ENCODE results near the gene ITGB3BP. TPM values are rescaled to one million over a fixed set of nuclear protein-coding genes. Genes with fewer than 3 reads are reported as not detected.
A peak's percentile ranks its signal among the peaks of the same experiment; 100 is the strongest.

The ITGB3BP gene
- total and polyA plus RNA-seq, 2 of the 4 experiments (the other 2 are of a cell fraction) = 8.1 to 11.9 TPM

DNA sequence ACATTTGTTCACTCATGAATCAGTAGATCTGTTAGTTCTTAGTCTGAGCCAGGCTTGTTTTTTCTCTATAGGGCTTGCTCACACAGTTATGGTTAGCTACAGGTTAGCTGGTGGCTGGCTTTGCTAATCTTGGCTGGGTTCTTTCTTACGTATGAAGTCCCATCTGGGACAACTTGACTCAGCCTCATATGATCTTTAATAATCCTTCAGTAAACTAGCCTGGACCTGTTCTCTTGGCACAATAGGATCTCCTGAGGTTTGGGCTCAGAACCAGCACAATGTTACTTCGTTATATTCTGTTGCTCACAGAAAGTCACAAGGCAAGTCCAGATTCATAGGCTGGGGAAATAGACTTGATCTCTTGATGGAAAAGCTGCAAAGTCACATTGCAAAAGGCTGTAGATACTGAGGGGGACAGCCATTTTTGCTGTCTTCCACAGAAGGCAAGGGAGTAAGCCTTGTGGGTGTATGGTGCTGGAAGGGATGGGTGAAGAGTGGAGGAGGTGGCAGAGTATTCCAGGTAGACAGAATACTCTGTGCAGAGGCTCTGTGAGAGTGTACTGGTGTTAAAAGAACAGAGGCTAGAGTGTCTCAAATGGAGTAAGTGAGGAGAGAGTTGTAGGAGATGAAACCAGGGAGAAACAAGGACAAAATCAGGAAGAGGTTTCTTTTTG is 24.7 kb upstream of the ITGB3BP start:
- Histone ChIP-seq H4K8ac (ENCODE audit: low read depth in 2 of 2, low read length in 2 of 2) (no peak overlapping the region), H4K91ac (ENCODE audit: insufficient read depth, low read depth, low read length) (no peak overlapping the region), H3K79me1 (ENCODE audit: low read depth in 1 of 2, low read length in 2 of 2) (no peaks in the 10 kb centered on the region), H2AFZ (replicated peaks; ENCODE audit: low read length, poor library complexity) (no peak overlapping the region), H3K9me1 (ENCODE audit: insufficient read depth, low read length) (peaks cover 5% of the 10 kb centered on the region), H3K4me1 (ENCODE audit: control insufficient read depth, insufficient read depth, low read length) (no peaks in the 10 kb centered on the region), H3K23ac (ENCODE audit: low read depth, low read length) (no peak overlapping the region), H3K9me3 (ENCODE audit: control insufficient read depth, insufficient read depth, low read length) (no peaks in the 10 kb centered on the region), H2AK5ac (ENCODE audit: low read depth, low read length) (no peak overlapping the region), H3K4me3 (ENCODE audit: insufficient read depth, low read depth, low read length) (no peak overlapping the region), H4K5ac (ENCODE audit: low read depth, low read length) (no peak overlapping the region), H2BK20ac (ENCODE audit: low read depth, low read length) (no peak overlapping the region), H2BK15ac (ENCODE audit: low read depth, low read length) (no peak overlapping the region), H3K18ac (ENCODE audit: low read depth, low read length) (no peak overlapping the region), H2AK9ac (replicated peaks; ENCODE audit: low read depth, low read length, poor library complexity) (no peak overlapping the region), H3K4ac (ENCODE audit: low read depth, low read length) (no peak overlapping the region), H3K27ac (ENCODE audit: insufficient read depth, low read length) (no peak overlapping the region), H3K14ac (replicated peaks; ENCODE audit: low read depth, low read length) (no peak overlapping the region), H3K56ac (ENCODE audit: extremely low read depth, insufficient read depth, low read length) (no peak overlapping the region), H3K9ac (ENCODE audit: low read depth, low read length) (no peak overlapping the region), H4K20me1 (ENCODE audit: insufficient read depth, low read length) (no peaks in the 10 kb centered on the region), H3K27me3 (ENCODE audit: control insufficient read depth, insufficient read depth, low read length) (no peaks in the 10 kb centered on the region), H3K4me2 (ENCODE audit: low read depth, low read length) (no peak overlapping the region), H2BK5ac (ENCODE audit: low read depth, low read length, poor library complexity, severe bottlenecking) (peak overlapping the region; percentile 1), H3K36me3 (ENCODE audit: control insufficient read depth, insufficient read depth, low read length) (no peaks in the 10 kb centered on the region), H2BK120ac (ENCODE audit: low read depth, low read length) (no peak overlapping the region)
- in situ Hi-C loops (cut with MboI; ENCODE audit: low sequenced_read_pairs) = loop anchor here (25.0 kb wide), 1 partner anchor 710 kb away; no protein-coding TSS in a partner anchor
- TF ChIP-seq MAZ (IDR thresholded peaks at IDR 0.05; ENCODE audit: borderline replicate concordance, low read depth, low read length) = no peak
- TF ChIP-seq CHD1 (IDR thresholded peaks at IDR 0.05; ENCODE audit: low read depth, low read length) = no peak
- TF ChIP-seq POLR2A (IDR thresholded peaks at IDR 0.05; ENCODE audit: low read depth, low read length) = no peak
- TF ChIP-seq, protein P1, sequence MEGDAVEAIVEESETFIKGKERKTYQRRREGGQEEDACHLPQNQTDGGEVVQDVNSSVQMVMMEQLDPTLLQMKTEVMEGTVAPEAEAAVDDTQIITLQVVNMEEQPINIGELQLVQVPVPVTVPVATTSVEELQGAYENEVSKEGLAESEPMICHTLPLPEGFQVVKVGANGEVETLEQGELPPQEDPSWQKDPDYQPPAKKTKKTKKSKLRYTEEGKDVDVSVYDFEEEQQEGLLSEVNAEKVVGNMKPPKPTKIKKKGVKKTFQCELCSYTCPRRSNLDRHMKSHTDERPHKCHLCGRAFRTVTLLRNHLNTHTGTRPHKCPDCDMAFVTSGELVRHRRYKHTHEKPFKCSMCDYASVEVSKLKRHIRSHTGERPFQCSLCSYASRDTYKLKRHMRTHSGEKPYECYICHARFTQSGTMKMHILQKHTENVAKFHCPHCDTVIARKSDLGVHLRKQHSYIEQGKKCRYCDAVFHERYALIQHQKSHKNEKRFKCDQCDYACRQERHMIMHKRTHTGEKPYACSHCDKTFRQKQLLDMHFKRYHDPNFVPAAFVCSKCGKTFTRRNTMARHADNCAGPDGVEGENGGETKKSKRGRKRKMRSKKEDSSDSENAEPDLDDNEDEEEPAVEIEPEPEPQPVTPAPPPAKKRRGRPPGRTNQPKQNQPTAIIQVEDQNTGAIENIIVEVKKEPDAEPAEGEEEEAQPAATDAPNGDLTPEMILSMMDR (conservative IDR thresholded peaks at IDR 0.05; ENCODE audit: low read depth, low read length) = no peak
- TF ChIP-seq NFE2L2 (IDR thresholded peaks at IDR 0.05; ENCODE audit: low read depth, low read length) = no peak
- no peak; the same call in 1 of the 2 replicates for ATAC-seq (ENCODE audit: low read depth)
- CTCF ChIA-PET = interaction anchor here (1.3 kb wide), 1 partner anchor 9 kb away, joined by 8 read pairs; no protein-coding TSS in a partner anchor
- BruUV-seq (replicated peaks) = no TSS peak
- POLR2A ChIA-PET (ENCODE audit: unreplicated experiment) = no interaction called here
- dilution Hi-C loops (cut with HindIII; ENCODE audit: low sequenced_read_pairs, unreplicated experiment) = no loop called here
- DNase-seq = peak; percentile 34
- intact Hi-C loops (cut with micrococcal nuclease) = no loop called here
- 100% methylated on average over 1 of the region's 2 CpGs; no CpG with 5 or more reads in 1 of the 2 experiments for WGBS, 2 experiments (ENCODE audit: extremely low coverage in 2 of 2, insufficient read length in 1 of 2)
